IMR-90 (cell line): ENCODE measurements around the gene KRT6A. TPM values are rescaled to one million over a fixed set of nuclear protein-coding genes. Genes with fewer than 3 reads are reported as not detected.

Source experiments
- ATAC-seq: fragments of 200-7000 bp; cut with Tn5 transposase; 2 replicates; pipeline ENCODE4 v1.9.1; 2020; ENCODE audit warnings: low read depth, mild to moderate bottlenecking, moderate library complexity
- BruUV-seq: library from RNA; stranded (reverse); fragments of 400-500 nt; replicated peaks from 2 replicates; lab custom pipeline; 2021; lab: Mats Ljungman, UMichigan
- CTCF ChIA-PET: fragments of 300-600 bp; formaldehyde crosslinking; extraction: SDS; loops from one replicate; lab custom pipeline; 2021; ENCODE audit warnings: antibody characterized with exemption; lab: Yijun Ruan, JAX
- POLR2A ChIA-PET: fragments of 300-600 bp; sonication (Branson Sonifier 250); formaldehyde crosslinking; loops from one replicate; lab custom pipeline; 2022; ENCODE audit warnings: antibody characterized with exemption; ENCODE audit not compliant: unreplicated experiment; lab: Charles Lee
- DNase-seq: peaks from one replicate; pipeline ENCODE4 v3.0.0; 2013
- H2AFZ ChIP-seq: replicated peaks from 2 replicates; pipeline ENCODE3; 2013; ENCODE audit warnings: low read length, mild to moderate bottlenecking; ENCODE audit not compliant: poor library complexity
- H2AK5ac ChIP-seq: 2 replicates; pipeline ENCODE4 v1.6.1; 2013; ENCODE audit warnings: low read depth, low read length, inconsistent platforms
- H2AK9ac ChIP-seq: replicated peaks from 2 replicates; pipeline ENCODE3; 2013; ENCODE audit warnings: mild to moderate bottlenecking, low read depth, low read length, moderate library complexity; ENCODE audit not compliant: poor library complexity
- H2BK120ac ChIP-seq: 2 replicates; pipeline ENCODE4 v1.6.1; 2013; ENCODE audit warnings: low read depth, low read length, inconsistent platforms
- H2BK15ac ChIP-seq: 3 replicates; pipeline ENCODE4 v1.6.1; 2013; ENCODE audit warnings: low read depth, low read length, inconsistent platforms
- H2BK20ac ChIP-seq: 2 replicates; pipeline ENCODE4 v1.6.1; 2013; ENCODE audit warnings: low read depth, mild to moderate bottlenecking, inconsistent platforms, low read length, moderate library complexity
- H2BK5ac ChIP-seq: 2 replicates; pipeline ENCODE4 v1.6.1; 2013; ENCODE audit warnings: mild to moderate bottlenecking, low read depth, low read length, inconsistent platforms; ENCODE audit not compliant: poor library complexity, severe bottlenecking
- H3K14ac ChIP-seq: replicated peaks from 2 replicates; pipeline ENCODE4 v1.6.1; 2013; ENCODE audit warnings: low read depth, low read length, inconsistent platforms
- H3K18ac ChIP-seq: 2 replicates; pipeline ENCODE4 v1.6.1; 2013; ENCODE audit warnings: low read depth, low read length, control low read depth
- H3K23ac ChIP-seq: 2 replicates; pipeline ENCODE4 v1.6.1; 2013; ENCODE audit warnings: low read depth, low read length, inconsistent platforms
- H3K27ac ChIP-seq: 2 replicates; pipeline ENCODE4 v1.5.1; 2013; ENCODE audit warnings: mild to moderate bottlenecking, control low read depth, low read length; ENCODE audit not compliant: insufficient read depth
- H3K27me3 ChIP-seq: 2 replicates; pipeline ENCODE4 v1.6.1; 2013; ENCODE audit warnings: low read length; ENCODE audit not compliant: control insufficient read depth, insufficient read depth
- H3K36me3 ChIP-seq: 2 replicates; pipeline ENCODE4 v1.6.1; 2013; ENCODE audit warnings: low read length, mixed read lengths; ENCODE audit not compliant: control insufficient read depth, insufficient read depth
- H3K4ac ChIP-seq: 2 replicates; pipeline ENCODE4 v1.6.1; 2013; ENCODE audit warnings: low read depth, low read length, inconsistent platforms
- H3K4me1 ChIP-seq: 2 replicates; pipeline ENCODE4 v1.6.1; 2013; ENCODE audit warnings: low read length, mixed read lengths; ENCODE audit not compliant: control insufficient read depth, insufficient read depth
- H3K4me2 ChIP-seq: 2 replicates; pipeline ENCODE4 v1.6.1; 2013; ENCODE audit warnings: low read depth, mild to moderate bottlenecking, control low read depth, low read length, moderate library complexity
- H3K4me3 ChIP-seq: 2 replicates; pipeline ENCODE4 v1.5.1; 2013; ENCODE audit warnings: low read depth, mild to moderate bottlenecking, control low read depth, low read length, moderate library complexity; ENCODE audit not compliant: insufficient read depth
- H3K56ac ChIP-seq: 2 replicates; pipeline ENCODE4 v1.6.1; 2013; ENCODE audit warnings: low read length, inconsistent platforms; ENCODE audit not compliant: insufficient read depth; ENCODE audit errors: extremely low read depth
- H3K79me1 ChIP-seq, 2 experiments: 2 replicates each; pipeline ENCODE4 v1.6.1; 2013; ENCODE audit warnings: low read length in 2 of 2, inconsistent platforms in 1 of 2, low read depth in 1 of 2
- H3K9ac ChIP-seq: 2 replicates; pipeline ENCODE4 v1.6.1; 2013; ENCODE audit warnings: low read depth, low read length, control low read depth
- H3K9me1 ChIP-seq: 2 replicates; pipeline ENCODE4 v1.6.1; 2013; ENCODE audit warnings: low read length, inconsistent platforms; ENCODE audit not compliant: insufficient read depth
- H3K9me3 ChIP-seq: 2 replicates; pipeline ENCODE4 v1.6.1; 2013; ENCODE audit warnings: low read length; ENCODE audit not compliant: control insufficient read depth, insufficient read depth
- H4K20me1 ChIP-seq: 2 replicates; pipeline ENCODE4 v1.6.1; 2013; ENCODE audit warnings: low read length, inconsistent platforms; ENCODE audit not compliant: insufficient read depth
- H4K5ac ChIP-seq: 2 replicates; pipeline ENCODE4 v1.6.1; 2013; ENCODE audit warnings: mild to moderate bottlenecking, low read depth, low read length, control low read depth
- H4K8ac ChIP-seq, 2 experiments: 2 replicates each; pipeline ENCODE4 v1.6.1; 2013; ENCODE audit warnings: low read depth in 2 of 2, low read length in 2 of 2, control low read depth in 1 of 2, inconsistent platforms in 1 of 2
- H4K91ac ChIP-seq: 2 replicates; pipeline ENCODE4 v1.6.1; 2013; ENCODE audit warnings: low read depth, low read length, inconsistent platforms; ENCODE audit not compliant: insufficient read depth
- BHLHE40 ChIP-seq: fragments of 150-350 bp; IDR thresholded peaks from 2 replicates; pipeline ENCODE4 v1.6.1; 2016; ENCODE audit warnings: mild to moderate bottlenecking, low read depth, low read length
- CEBPB ChIP-seq: IDR thresholded peaks from 2 replicates; pipeline ENCODE4 v1.6.1; 2012; ENCODE audit warnings: low read depth, low read length, improper control_type of control experiment
- CHD1 ChIP-seq: IDR thresholded peaks from 2 replicates; pipeline ENCODE4 v1.6.1; 2012; ENCODE audit warnings: low read depth, low read length, improper control_type of control experiment
- FOS ChIP-seq: fragments of 150-350 bp; IDR thresholded peaks from 2 replicates; pipeline ENCODE4 v1.6.1; 2016; ENCODE audit warnings: low read depth, low read length
- MAFK ChIP-seq: IDR thresholded peaks from 2 replicates; pipeline ENCODE4 v1.6.1; 2012; ENCODE audit warnings: low read depth, low read length, improper control_type of control experiment
- MAZ ChIP-seq: IDR thresholded peaks from 2 replicates; pipeline ENCODE4 v1.6.1; 2012; ENCODE audit warnings: low read depth, mild to moderate bottlenecking, low read length, improper control_type of control experiment, moderate library complexity, borderline replicate concordance
- MXI1 ChIP-seq: IDR thresholded peaks from 2 replicates; pipeline ENCODE4 v1.6.1; 2012; ENCODE audit warnings: low read depth, mild to moderate bottlenecking, low read length, moderate library complexity, borderline replicate concordance
- NFE2L2 ChIP-seq: fragments of 150-350 bp; IDR thresholded peaks from 2 replicates; pipeline ENCODE4 v1.6.1; 2016; ENCODE audit warnings: low read depth, mild to moderate bottlenecking, low read length
- POLR2A ChIP-seq: IDR thresholded peaks from 2 replicates; pipeline ENCODE4 v1.6.1; 2012; ENCODE audit warnings: mild to moderate bottlenecking, low read depth, low read length
- RAD21 ChIP-seq: IDR thresholded peaks from 2 replicates; pipeline ENCODE4 v1.6.1; 2012; ENCODE audit warnings: low read length, improper control_type of control experiment
- RCOR1 ChIP-seq: IDR thresholded peaks from 2 replicates; pipeline ENCODE4 v1.6.1; 2012; ENCODE audit warnings: mild to moderate bottlenecking, low read length, improper control_type of control experiment; ENCODE audit not compliant: insufficient replicate concordance
- RFX5 ChIP-seq: IDR thresholded peaks from 2 replicates; pipeline ENCODE4 v1.8.0; 2012; ENCODE audit warnings: low read depth, mild to moderate bottlenecking, low read length, moderate library complexity
- SMC3 ChIP-seq: fragments of 150-350 bp; IDR thresholded peaks from 2 replicates; pipeline ENCODE4 v1.6.1; 2016; ENCODE audit warnings: low read depth, mild to moderate bottlenecking, antibody characterized with exemption, low read length, moderate library complexity
- WGBS, 2 experiments: methylation state at CpG; one replicate each; pipeline versions ENCODE4 v1.1.5 to v1.1.7; 2013; ENCODE audit warnings: missing lambda C conversion rate in 2 of 2; ENCODE audit not compliant: insufficient read length in 1 of 2; ENCODE audit errors: extremely low coverage in 2 of 2; 5-methylcytosine and 5-hydroxymethylcytosine counted together
- dilution Hi-C: fragments of 300-500 bp; cut with HindIII; formaldehyde crosslinking; loops from one replicate; pipeline ENCODE4 v1.14.3; 2018; ENCODE audit warnings: low sequenced_read_pairs; ENCODE audit not compliant: unreplicated experiment
- in situ Hi-C: fragments of 300-500 bp; cut with MboI; formaldehyde crosslinking; loops from 3 replicates; pipeline ENCODE4 v1.14.3; 2019; ENCODE audit warnings: low sequenced_read_pairs, inconsistent platforms, mixed read lengths
- intact Hi-C: fragments of 100-400 bp; cut with micrococcal nuclease; formaldehyde crosslinking; loops from 2 replicates; pipeline ENCODE4 v1.10.0; 2022
- polyA plus RNA-seq, 3 experiments: library from polyadenylated mRNA; depleted of rRNA; stranded (reverse); fragments of >200 nt; gene quantifications; 2 replicates each; pipeline ENCODE4 v1.2.3, GENCODE V29; 2012; ENCODE audit warnings: low replicate concordance in 1 of 3
- total RNA-seq: library from RNA; depleted of rRNA; stranded (reverse); fragments of >200 nt; gene quantifications from 2 replicates; pipeline ENCODE4 v1.2.3, GENCODE V29; 2012
- TF ChIP-seq, protein P1 (sequence below): fragments of 150-350 bp; IDR thresholded peaks from 2 replicates; pipeline ENCODE4 v1.6.1; 2017; ENCODE audit warnings: mild to moderate bottlenecking, antibody characterized with exemption, low read length, low read depth
- TF ChIP-seq, protein P2 (sequence below): fragments of 150-350 bp; IDR thresholded peaks from 2 replicates; pipeline ENCODE4 v1.6.1; 2016; ENCODE audit warnings: low read depth, mild to moderate bottlenecking, low read length, moderate library complexity, borderline replicate concordance
- TF ChIP-seq, protein P3 (sequence below): conservative IDR thresholded peaks from 2 replicates; pipeline ENCODE4 v1.5.1; 2012; ENCODE audit warnings: mild to moderate bottlenecking, low read depth, low read length, improper control_type of control experiment

The KRT6A gene
- total and polyA plus RNA-seq, 2 of the 4 experiments (the other 2 are of a cell fraction): not detected

- H3K18ac ChIP-seq: no peak overlapping the region
- intact Hi-C loops (no loop called here), dilution Hi-C loops (no loop called here), in situ Hi-C loops (no loop called here)
- no peak overlapping the region for H2AFZ ChIP-seq
- H2BK20ac ChIP-seq: no peak overlapping the region
- BruUV-seq: no TSS peak
- H4K8ac ChIP-seq: no peak overlapping the region
- peaks cover 18% of the 10 kb centered on the region for H3K27me3 ChIP-seq
- no peaks in the 10 kb centered on the region for H3K9me1 ChIP-seq
- H4K20me1 ChIP-seq: no peaks in the 10 kb centered on the region
- no peak for TF ChIP-seq CHD1
- TF ChIP-seq POLR2A: no peak
- no peak for TF ChIP-seq RAD21
- no peak for TF ChIP-seq BHLHE40
- no peak for TF ChIP-seq MAFK
- TF ChIP-seq, protein P1, sequence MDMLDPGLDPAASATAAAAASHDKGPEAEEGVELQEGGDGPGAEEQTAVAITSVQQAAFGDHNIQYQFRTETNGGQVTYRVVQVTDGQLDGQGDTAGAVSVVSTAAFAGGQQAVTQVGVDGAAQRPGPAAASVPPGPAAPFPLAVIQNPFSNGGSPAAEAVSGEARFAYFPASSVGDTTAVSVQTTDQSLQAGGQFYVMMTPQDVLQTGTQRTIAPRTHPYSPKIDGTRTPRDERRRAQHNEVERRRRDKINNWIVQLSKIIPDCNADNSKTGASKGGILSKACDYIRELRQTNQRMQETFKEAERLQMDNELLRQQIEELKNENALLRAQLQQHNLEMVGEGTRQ: no peak
- TF ChIP-seq, protein P2, sequence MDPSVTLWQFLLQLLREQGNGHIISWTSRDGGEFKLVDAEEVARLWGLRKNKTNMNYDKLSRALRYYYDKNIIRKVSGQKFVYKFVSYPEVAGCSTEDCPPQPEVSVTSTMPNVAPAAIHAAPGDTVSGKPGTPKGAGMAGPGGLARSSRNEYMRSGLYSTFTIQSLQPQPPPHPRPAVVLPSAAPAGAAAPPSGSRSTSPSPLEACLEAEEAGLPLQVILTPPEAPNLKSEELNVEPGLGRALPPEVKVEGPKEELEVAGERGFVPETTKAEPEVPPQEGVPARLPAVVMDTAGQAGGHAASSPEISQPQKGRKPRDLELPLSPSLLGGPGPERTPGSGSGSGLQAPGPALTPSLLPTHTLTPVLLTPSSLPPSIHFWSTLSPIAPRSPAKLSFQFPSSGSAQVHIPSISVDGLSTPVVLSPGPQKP: no peak
- TF ChIP-seq FOS: no peak
- TF ChIP-seq RCOR1: no peak
- TF ChIP-seq, protein P3, sequence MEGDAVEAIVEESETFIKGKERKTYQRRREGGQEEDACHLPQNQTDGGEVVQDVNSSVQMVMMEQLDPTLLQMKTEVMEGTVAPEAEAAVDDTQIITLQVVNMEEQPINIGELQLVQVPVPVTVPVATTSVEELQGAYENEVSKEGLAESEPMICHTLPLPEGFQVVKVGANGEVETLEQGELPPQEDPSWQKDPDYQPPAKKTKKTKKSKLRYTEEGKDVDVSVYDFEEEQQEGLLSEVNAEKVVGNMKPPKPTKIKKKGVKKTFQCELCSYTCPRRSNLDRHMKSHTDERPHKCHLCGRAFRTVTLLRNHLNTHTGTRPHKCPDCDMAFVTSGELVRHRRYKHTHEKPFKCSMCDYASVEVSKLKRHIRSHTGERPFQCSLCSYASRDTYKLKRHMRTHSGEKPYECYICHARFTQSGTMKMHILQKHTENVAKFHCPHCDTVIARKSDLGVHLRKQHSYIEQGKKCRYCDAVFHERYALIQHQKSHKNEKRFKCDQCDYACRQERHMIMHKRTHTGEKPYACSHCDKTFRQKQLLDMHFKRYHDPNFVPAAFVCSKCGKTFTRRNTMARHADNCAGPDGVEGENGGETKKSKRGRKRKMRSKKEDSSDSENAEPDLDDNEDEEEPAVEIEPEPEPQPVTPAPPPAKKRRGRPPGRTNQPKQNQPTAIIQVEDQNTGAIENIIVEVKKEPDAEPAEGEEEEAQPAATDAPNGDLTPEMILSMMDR: no peak
- TF ChIP-seq NFE2L2: no peak
- TF ChIP-seq CEBPB: no peak
- no peak for TF ChIP-seq RFX5
- no peak for TF ChIP-seq MAZ
- no peak for TF ChIP-seq SMC3
- TF ChIP-seq MXI1: no peak
- no peak overlapping the region for H2BK15ac ChIP-seq
- no peaks in the 10 kb centered on the region for H3K4me1 ChIP-seq
- H2BK120ac ChIP-seq: no peak overlapping the region
- no peak overlapping the region for H3K27ac ChIP-seq
- H3K9ac ChIP-seq: no peak overlapping the region
- no peak overlapping the region for H2AK9ac ChIP-seq
- H3K4ac ChIP-seq: no peak overlapping the region
- 76% methylated on average over 4 of the region's 18 CpGs; no CpG with 5 or more reads in 1 of the 2 experiments for WGBS, 2 experiments
- H3K14ac ChIP-seq: no peak overlapping the region
- H3K36me3 ChIP-seq: no peaks in the 10 kb centered on the region
- no peak overlapping the region for H2BK5ac ChIP-seq
- ChIA-PET POLR2A (no interaction called here), CTCF (interaction anchor here (0.7 kb wide), 1 partner anchor 31 kb away, joined by 4 read pairs; no protein-coding TSS in a partner anchor)
- no peak overlapping the region for H3K4me2 ChIP-seq
- no peak for ATAC-seq
- no peak overlapping the region for H4K5ac ChIP-seq
- H3K23ac ChIP-seq: no peak overlapping the region
- no peak for DNase-seq
- H2AK5ac ChIP-seq: no peak overlapping the region
- no peak overlapping the region for H3K4me3 ChIP-seq
- no peak overlapping the region for H4K91ac ChIP-seq
- no peaks in the 10 kb centered on the region for H3K9me3 ChIP-seq
- no peak overlapping the region for H3K56ac ChIP-seq
- H3K79me1 ChIP-seq: no peaks in the 10 kb centered on the region
Observed at GRCh38 chr12:52531566-52532300, 38.7 kb upstream of the KRT6A start.
